ENCODE results near the gene ACSS1.

DNA sequence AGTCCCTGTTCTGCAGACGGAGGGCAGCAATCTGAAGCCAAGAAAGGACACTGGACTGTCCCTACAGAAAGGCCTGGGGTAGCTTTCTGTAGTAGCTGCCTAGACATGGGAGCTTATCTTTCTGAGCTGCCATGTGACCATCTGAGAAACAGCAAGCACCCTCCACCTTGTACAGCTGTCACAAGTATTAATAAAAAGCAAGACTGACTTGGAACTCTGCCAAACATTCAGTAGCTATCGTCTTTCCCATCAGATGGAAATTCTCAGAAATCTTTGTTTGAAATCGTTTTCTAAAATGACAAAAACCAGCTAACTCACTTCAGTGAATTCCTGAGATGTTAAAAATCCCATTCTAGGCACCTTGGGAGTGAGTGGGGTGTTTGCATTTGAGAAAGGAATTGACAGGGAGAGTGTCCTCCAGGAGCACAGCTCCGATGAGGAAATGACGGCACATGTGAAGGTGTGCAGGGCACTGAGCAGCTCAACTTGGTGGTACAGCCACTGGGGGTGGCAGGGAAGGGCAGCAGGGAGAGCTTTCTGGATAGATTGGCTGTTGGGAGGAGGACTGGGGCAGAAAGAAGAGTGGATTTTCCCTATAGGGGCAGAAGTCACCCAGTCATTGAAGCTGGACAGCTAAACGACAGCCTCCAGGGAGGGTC, 24.5 kb downstream of the ACSS1 start:
- TF ChIP-seq, protein P1, sequence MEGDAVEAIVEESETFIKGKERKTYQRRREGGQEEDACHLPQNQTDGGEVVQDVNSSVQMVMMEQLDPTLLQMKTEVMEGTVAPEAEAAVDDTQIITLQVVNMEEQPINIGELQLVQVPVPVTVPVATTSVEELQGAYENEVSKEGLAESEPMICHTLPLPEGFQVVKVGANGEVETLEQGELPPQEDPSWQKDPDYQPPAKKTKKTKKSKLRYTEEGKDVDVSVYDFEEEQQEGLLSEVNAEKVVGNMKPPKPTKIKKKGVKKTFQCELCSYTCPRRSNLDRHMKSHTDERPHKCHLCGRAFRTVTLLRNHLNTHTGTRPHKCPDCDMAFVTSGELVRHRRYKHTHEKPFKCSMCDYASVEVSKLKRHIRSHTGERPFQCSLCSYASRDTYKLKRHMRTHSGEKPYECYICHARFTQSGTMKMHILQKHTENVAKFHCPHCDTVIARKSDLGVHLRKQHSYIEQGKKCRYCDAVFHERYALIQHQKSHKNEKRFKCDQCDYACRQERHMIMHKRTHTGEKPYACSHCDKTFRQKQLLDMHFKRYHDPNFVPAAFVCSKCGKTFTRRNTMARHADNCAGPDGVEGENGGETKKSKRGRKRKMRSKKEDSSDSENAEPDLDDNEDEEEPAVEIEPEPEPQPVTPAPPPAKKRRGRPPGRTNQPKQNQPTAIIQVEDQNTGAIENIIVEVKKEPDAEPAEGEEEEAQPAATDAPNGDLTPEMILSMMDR (conservative IDR thresholded peaks at IDR 0.05) = no peak
- no peak for TF ChIP-seq EZH2 (IDR thresholded peaks at IDR 0.05; ENCODE audit: low read depth)
